Upper lobe of right lung (tissue), 1 donor: ENCODE data around the gene APOL6. TPM values are rescaled to one million over a fixed set of nuclear protein-coding genes. Genes with fewer than 3 reads are reported as not detected.

Experiments
- ATAC-seq: fragments of 200-7000 bp; cut with Tn5 transposase; one replicate; pipeline ENCODE4 v1.9.1; 2020; ENCODE audit warnings: mild to moderate bottlenecking, moderate library complexity
- DNase-seq: peaks from one replicate; pipeline ENCODE4 v3.0.0-alpha.2; 2020
- H3K27ac ChIP-seq: fragments of 200-600 bp; one replicate; pipeline ENCODE4 v1.8.0; 2022
- H3K27me3 ChIP-seq: fragments of 200-600 bp; one replicate; pipeline ENCODE4 v1.8.0; 2022; ENCODE audit warnings: mild to moderate bottlenecking
- H3K36me3 ChIP-seq: fragments of 200-600 bp; one replicate; pipeline ENCODE4 v1.8.0; 2022
- H3K4me1 ChIP-seq: fragments of 200-600 bp; one replicate; pipeline ENCODE4 v1.8.0; 2022
- H3K4me3 ChIP-seq: fragments of 200-600 bp; one replicate; pipeline ENCODE4 v1.8.0; 2022; ENCODE audit warnings: mild to moderate bottlenecking
- H3K9me3 ChIP-seq: fragments of 200-600 bp; one replicate; pipeline ENCODE4 v1.8.0; 2022
- intact Hi-C: fragments of 100-400 bp; cut with DNase I; formaldehyde crosslinking; loops from one replicate; pipeline ENCODE4 v1.11.0; 2022
- long read RNA-seq: library from polyadenylated mRNA; unstranded; transcript quantifications from one replicate; pipeline ENCODE4 v2.0.0, GENCODE V29; 2021
- total RNA-seq: library from RNA; stranded (reverse); fragmentation: NEBNext Ultra II Directional; extraction: Animal tissue kit (Norgen Biotek cat#: 25700); gene quantifications from one replicate; pipeline ENCODE4 v1.2.1, GENCODE V29; 2021
- TF ChIP-seq, protein P1 (sequence below): fragments of 200-600 bp; IDR thresholded peaks from one replicate; pipeline ENCODE4 v1.8.0; 2022; ENCODE audit warnings: antibody characterized with exemption
- donor health status: DM: no; HTN: yes; CAD: no; lungs with severe emphysema.

The APOL6 gene, protein sequence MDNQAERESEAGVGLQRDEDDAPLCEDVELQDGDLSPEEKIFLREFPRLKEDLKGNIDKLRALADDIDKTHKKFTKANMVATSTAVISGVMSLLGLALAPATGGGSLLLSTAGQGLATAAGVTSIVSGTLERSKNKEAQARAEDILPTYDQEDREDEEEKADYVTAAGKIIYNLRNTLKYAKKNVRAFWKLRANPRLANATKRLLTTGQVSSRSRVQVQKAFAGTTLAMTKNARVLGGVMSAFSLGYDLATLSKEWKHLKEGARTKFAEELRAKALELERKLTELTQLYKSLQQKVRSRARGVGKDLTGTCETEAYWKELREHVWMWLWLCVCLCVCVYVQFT
- total RNA-seq, result 45.6 TPM
- long read RNA-seq, full-length matches to known transcripts, result 50 of 96 reads
- long read RNA-seq, partial matches to known transcripts, result 31 of 96 reads
- long read RNA-seq, other reads (novel, unspliced or antisense), result 15 of 96 reads

DNA sequence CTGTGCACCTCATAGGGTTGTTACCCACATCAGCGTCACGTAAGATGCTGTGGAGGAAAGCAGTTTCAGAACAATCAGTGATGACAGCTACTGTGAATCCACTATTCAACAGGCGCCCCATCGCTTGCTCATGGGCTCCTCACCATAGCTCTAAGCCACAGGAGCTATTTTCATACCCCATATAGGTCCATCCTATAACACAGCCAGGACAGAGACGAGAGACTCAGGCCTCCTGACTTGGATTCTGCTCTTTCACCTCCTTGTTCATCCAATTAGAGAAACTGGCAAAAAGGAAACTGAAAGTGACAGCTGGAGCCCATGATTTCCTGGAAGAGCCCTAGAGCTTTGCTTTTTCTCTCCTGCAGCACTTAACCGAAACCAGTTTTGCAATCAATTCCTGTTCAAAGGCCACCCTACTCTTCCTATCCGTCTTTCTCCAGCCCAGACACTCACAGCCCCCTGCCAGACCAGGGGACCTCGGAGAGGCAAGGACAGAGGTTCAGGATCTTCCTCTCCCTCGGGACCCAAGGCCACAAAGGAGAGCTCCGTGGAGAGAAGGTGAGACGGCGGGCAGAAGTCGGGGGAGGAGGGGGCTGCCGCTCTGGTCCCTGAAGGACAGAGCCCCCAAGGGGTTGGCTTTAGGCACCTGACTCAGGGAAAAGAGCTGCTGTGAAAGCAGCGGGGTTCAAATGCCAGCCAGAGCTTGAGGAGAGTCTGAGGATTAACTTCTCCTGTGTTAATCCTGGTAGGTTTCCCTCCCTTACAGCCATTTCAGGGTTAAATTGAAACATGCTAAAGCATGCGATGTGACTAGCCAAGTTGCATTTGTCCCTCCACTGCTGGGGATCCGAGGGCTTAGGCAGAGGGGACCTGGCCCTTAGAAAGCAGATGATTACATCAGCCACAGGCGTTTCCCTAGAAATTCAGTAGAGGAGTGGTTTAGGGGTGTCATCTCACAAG, at the start of gene APOL6:
Gene APOL6 (plus strand): TSS at position 381 of the 960 bp plus-strand sequence. CDS start 7,980 bp downstream, outside the sequence.
- peak within 1 kb of the TSS; percentile 93 for H3K4me3 ChIP-seq
- no peak for DNase-seq

DNA sequence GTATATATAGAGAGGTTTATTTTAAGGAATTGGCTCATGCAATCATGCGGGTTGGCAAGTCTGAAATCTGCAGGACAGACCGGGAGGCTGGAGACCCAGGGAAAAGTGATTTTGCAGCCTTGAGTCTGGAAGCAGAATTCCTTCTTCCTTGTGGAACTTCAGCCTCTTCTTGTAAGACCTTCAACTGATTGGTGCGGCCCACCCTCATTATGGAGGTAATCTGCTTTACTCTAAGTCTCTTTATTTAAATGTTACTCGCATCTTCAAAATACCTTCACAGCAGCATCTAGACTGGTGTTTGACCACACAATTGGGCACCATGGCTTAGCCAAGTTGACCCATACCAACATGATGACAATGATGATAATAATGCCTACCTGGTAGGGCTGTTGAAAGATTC, 48.9 kb upstream of the APOL6 start:
- H3K4me3 ChIP-seq, result no peak overlapping the region
- no peaks in the 10 kb centered on the region for H3K4me1 ChIP-seq
- H3K9me3 ChIP-seq, result no peaks in the 10 kb centered on the region
- no peaks in the 10 kb centered on the region for H3K36me3 ChIP-seq
- intact Hi-C loops, result no loop called here
- no peak overlapping the region for H3K27ac ChIP-seq
- H3K27me3 ChIP-seq, result no peaks in the 10 kb centered on the region
- ATAC-seq, result no peak
- TF ChIP-seq, protein P1, sequence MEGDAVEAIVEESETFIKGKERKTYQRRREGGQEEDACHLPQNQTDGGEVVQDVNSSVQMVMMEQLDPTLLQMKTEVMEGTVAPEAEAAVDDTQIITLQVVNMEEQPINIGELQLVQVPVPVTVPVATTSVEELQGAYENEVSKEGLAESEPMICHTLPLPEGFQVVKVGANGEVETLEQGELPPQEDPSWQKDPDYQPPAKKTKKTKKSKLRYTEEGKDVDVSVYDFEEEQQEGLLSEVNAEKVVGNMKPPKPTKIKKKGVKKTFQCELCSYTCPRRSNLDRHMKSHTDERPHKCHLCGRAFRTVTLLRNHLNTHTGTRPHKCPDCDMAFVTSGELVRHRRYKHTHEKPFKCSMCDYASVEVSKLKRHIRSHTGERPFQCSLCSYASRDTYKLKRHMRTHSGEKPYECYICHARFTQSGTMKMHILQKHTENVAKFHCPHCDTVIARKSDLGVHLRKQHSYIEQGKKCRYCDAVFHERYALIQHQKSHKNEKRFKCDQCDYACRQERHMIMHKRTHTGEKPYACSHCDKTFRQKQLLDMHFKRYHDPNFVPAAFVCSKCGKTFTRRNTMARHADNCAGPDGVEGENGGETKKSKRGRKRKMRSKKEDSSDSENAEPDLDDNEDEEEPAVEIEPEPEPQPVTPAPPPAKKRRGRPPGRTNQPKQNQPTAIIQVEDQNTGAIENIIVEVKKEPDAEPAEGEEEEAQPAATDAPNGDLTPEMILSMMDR, result no peak
- no peak for DNase-seq

More for the DNA sequence above, at the start of gene APOL6:
- intact Hi-C loops, result no loop called here
- no peaks in the 10 kb centered on the region for H3K9me3 ChIP-seq
- H3K27me3 ChIP-seq, result no peaks in the 10 kb centered on the region
- TF ChIP-seq, protein P1, result no peak
- peak within 1 kb of the TSS; percentile 97 for H3K27ac ChIP-seq
- peaks cover 20% of the 10 kb centered on the region for H3K4me1 ChIP-seq
- ATAC-seq, result peak; percentile 89
- H3K36me3 ChIP-seq, result no peaks in the 10 kb centered on the region

DNA sequence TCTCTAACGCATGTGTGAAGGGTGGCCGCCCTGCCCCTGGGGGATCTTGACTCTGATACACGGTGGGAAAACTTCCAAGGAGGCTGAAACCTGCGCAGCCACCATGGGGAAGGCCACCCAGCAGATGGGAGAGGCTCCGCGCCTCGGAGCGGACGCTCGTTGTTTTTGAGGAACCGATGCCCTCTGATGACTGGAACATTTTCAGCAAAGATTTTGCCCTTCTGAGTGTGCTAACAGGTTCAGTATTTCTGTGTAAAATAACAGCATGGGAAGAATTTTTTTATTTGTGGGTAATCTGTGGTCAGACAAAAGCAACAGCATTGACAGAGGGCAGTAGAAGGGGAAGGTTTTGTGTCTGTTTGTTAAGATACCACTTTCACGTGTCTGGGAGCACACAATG, 47.8 kb upstream of the APOL6 start:
- Histone ChIP-seq H3K27ac (no peak overlapping the region), H3K36me3 (no peaks in the 10 kb centered on the region), H3K9me3 (no peaks in the 10 kb centered on the region), H3K4me3 (no peak overlapping the region), H3K4me1 (no peaks in the 10 kb centered on the region), H3K27me3 (no peaks in the 10 kb centered on the region)
- intact Hi-C loops, result no loop called here
- DNase-seq (no peak), ATAC-seq (peak; percentile 46)
- TF ChIP-seq, protein P1, result no peak

DNA sequence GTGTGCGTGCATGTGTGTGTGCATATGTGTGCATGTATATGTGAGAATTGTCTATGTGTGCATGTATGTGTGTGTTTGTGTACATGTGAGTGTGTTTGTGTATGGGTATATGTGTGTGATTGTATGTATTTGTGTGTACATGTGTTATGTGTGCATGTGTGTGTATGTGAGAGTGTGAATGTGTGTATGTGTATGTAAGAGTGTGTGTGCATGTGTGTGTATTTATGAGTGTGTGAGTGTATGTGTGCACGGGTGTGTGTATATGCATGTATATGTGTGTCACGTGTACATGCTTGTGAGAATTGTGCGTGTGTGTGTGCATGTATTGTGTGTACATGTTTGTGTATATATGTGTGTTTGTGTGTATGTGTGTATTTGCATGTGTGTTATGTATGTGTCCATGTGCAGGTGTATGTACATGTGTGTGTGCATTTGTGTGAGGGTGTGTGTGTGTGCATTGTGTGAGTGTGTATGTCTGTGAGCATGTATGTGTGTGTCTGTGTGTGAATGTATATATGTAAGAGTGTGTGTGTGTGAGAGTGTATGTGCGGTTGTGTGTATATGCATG, 47.1 kb upstream of the APOL6 start:
- DNase-seq (no peak), ATAC-seq (no peak)
- H3K4me1 ChIP-seq, result no peaks in the 10 kb centered on the region
- no peak overlapping the region for H3K4me3 ChIP-seq
- intact Hi-C loops, result no loop called here
- TF ChIP-seq, protein P1, result no peak
- H3K36me3 ChIP-seq, result no peaks in the 10 kb centered on the region
- H3K27ac ChIP-seq, result no peak overlapping the region
- no peaks in the 10 kb centered on the region for H3K9me3 ChIP-seq
- no peaks in the 10 kb centered on the region for H3K27me3 ChIP-seq

DNA sequence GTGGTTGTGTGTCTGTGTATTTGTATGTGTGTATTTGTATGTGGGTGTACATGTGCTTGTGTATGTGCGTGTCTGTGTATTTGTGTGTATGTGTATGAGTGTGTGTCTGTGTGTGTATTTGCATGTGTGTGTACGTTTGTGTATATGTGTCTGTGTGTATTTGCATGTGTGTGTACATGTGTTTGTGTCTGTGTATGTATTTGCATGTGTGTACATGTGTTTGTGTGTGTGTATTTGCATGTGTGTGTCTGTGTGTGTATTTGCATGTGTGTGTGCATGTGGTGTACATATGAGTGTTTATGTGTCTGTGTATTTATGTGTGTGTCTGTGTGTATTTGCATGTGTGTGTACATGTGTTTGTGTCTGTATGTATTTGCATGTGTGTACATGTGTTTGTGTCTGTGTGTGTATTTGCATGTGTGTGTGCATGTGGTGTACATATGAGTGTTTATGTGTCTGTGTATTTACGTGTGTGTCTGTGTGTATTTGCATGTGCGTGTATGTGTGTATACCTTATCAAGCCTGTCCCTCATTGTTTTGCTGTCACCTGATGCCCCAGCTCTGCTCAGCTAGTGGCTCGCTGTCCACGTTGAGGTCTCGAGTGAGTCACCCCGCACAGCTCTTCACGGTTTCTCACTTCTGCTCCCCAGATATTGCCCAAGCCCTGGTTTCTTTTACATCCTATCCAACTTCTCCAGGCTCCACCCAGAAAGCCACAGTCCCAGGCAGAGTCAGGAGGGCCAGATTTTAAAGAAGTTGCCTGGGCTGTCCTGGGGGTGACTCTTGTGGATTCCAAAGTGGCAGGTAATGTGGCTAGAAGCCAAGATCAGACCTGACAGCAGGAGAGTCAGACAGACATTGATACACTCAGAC, 46.3 kb upstream of the APOL6 start:
- TF ChIP-seq, protein P1, result no peak
- H3K4me1 ChIP-seq, result no peaks in the 10 kb centered on the region

More for the DNA sequence above, 46.3 kb upstream of the APOL6 start:
- ATAC-seq, result peak; percentile 87
- Histone ChIP-seq H3K36me3 (no peaks in the 10 kb centered on the region), H3K4me3 (no peak overlapping the region), H3K27ac (no peak overlapping the region), H3K9me3 (no peaks in the 10 kb centered on the region), H3K27me3 (no peaks in the 10 kb centered on the region)
- DNase-seq, result peak; percentile 73
- intact Hi-C loops, result no loop called here
